H9 (cell line): ENCODE measurements around the gene ZMYND11. TPM values are rescaled to one million over a fixed set of nuclear protein-coding genes. Genes with fewer than 3 reads are reported as not detected.

ENCODE experiments used
- DNase-seq: peaks from one replicate; pipeline ENCODE4 v3.0.0-alpha.2; 2017
- H2AFZ ChIP-seq: one replicate; pipeline ENCODE4 v1.6.1; 2013; ENCODE audit warnings: mild to moderate bottlenecking, low read length, control low read depth, moderate library complexity
- H2AK5ac ChIP-seq: 2 replicates; pipeline ENCODE4 v1.6.1; 2013; ENCODE audit warnings: low read length, control low read depth, mixed read lengths; ENCODE audit not compliant: insufficient read length
- H2BK120ac ChIP-seq: one replicate; pipeline ENCODE4 v1.6.1; 2013; ENCODE audit warnings: low read depth, mild to moderate bottlenecking, low read length, control low read depth, inconsistent platforms; ENCODE audit not compliant: poor library complexity, severe bottlenecking
- H2BK12ac ChIP-seq: 2 replicates; pipeline ENCODE4 v1.6.1; 2013; ENCODE audit warnings: low read length, control low read depth, mixed read lengths, low read depth; ENCODE audit not compliant: insufficient read length
- H2BK15ac ChIP-seq: 2 replicates; pipeline ENCODE4 v1.6.1; 2013; ENCODE audit warnings: low read depth, low read length, control low read depth
- H2BK20ac ChIP-seq: one replicate; pipeline ENCODE4 v1.6.1; 2013; ENCODE audit warnings: low read depth, mild to moderate bottlenecking, low read length, control low read depth, inconsistent platforms; ENCODE audit not compliant: poor library complexity, severe bottlenecking
- H2BK5ac ChIP-seq: 2 replicates; pipeline ENCODE4 v1.6.1; 2013; ENCODE audit warnings: low read length, control low read depth, mixed read lengths; ENCODE audit not compliant: insufficient read length
- H3K14ac ChIP-seq: 2 replicates; pipeline ENCODE4 v1.6.1; 2013; ENCODE audit warnings: low read length, control low read depth; ENCODE audit not compliant: insufficient read depth
- H3K18ac ChIP-seq: 2 replicates; pipeline ENCODE4 v1.6.1; 2013; ENCODE audit warnings: low read depth, mild to moderate bottlenecking, mixed read lengths, low read length, control low read depth; ENCODE audit not compliant: insufficient read length
- H3K23ac ChIP-seq: 2 replicates; pipeline ENCODE4 v1.6.1; 2013; ENCODE audit warnings: low read length, control low read depth, mixed read lengths, low read depth; ENCODE audit not compliant: insufficient read length
- H3K23me2 ChIP-seq: 2 replicates; pipeline ENCODE4 v1.6.1; 2013; ENCODE audit warnings: low read depth, mild to moderate bottlenecking, mixed read lengths, low read length, control low read depth; ENCODE audit not compliant: insufficient read length, poor library complexity, severe bottlenecking
- H3K27ac ChIP-seq: 2 replicates; pipeline ENCODE4 v1.5.1; 2013; ENCODE audit warnings: low read length, control low read depth, mixed read lengths, low read depth; ENCODE audit not compliant: insufficient read length
- H3K27me3 ChIP-seq: 2 replicates; pipeline ENCODE4 v1.6.1; 2013; ENCODE audit warnings: low read length, control low read depth, inconsistent platforms; ENCODE audit not compliant: insufficient read depth
- H3K4ac ChIP-seq: 2 replicates; pipeline ENCODE4 v1.6.1; 2013; ENCODE audit warnings: low read depth, mild to moderate bottlenecking, control low read depth, inconsistent platforms, low read length, moderate library complexity
- H3K4me1 ChIP-seq: 2 replicates; pipeline ENCODE4 v1.6.1; 2013; ENCODE audit warnings: low read length, control low read depth, inconsistent platforms; ENCODE audit not compliant: insufficient read depth
- H3K4me2 ChIP-seq: 2 replicates; pipeline ENCODE4 v1.6.1; 2013; ENCODE audit warnings: low read length, control low read depth, mixed read lengths; ENCODE audit not compliant: insufficient read length, insufficient read depth
- H3K56ac ChIP-seq: 2 replicates; pipeline ENCODE4 v1.6.1; 2013; ENCODE audit warnings: low read depth, mild to moderate bottlenecking, mixed read lengths, low read length, control low read depth; ENCODE audit not compliant: insufficient read length
- H3K79me1 ChIP-seq: 2 replicates; pipeline ENCODE4 v1.6.1; 2013; ENCODE audit warnings: low read depth, mild to moderate bottlenecking, moderate library complexity, low read length, control low read depth, inconsistent platforms; ENCODE audit not compliant: insufficient read depth, poor library complexity, severe bottlenecking
- H3K79me2 ChIP-seq: 2 replicates; pipeline ENCODE4 v1.6.1; 2013; ENCODE audit warnings: low read length, control low read depth, inconsistent platforms; ENCODE audit not compliant: insufficient read depth
- H3K9ac ChIP-seq: 2 replicates; pipeline ENCODE4 v1.6.1; 2013; ENCODE audit warnings: low read length, control low read depth, mixed read lengths; ENCODE audit not compliant: insufficient read length; ENCODE audit errors: extremely low read depth
- H3K9me3 ChIP-seq: one replicate; pipeline ENCODE4 v1.6.1; 2013; ENCODE audit warnings: low read depth, low read length, inconsistent platforms; ENCODE audit not compliant: control insufficient read depth
- H3T11ph ChIP-seq: one replicate; pipeline ENCODE4 v1.6.1; 2013; ENCODE audit warnings: mild to moderate bottlenecking, low read length, control low read depth, inconsistent platforms
- H4K20me1 ChIP-seq: one replicate; pipeline ENCODE4 v1.6.1; 2013; ENCODE audit not compliant: control insufficient read depth, insufficient read length, insufficient read depth
- H4K5ac ChIP-seq: 2 replicates; pipeline ENCODE4 v1.6.1; 2013; ENCODE audit warnings: low read depth, mild to moderate bottlenecking, mixed read lengths, low read length, control low read depth; ENCODE audit not compliant: insufficient read length
- H4K8ac ChIP-seq: replicated peaks from 2 replicates; pipeline ENCODE4 v1.6.1; 2013; ENCODE audit warnings: low read length, control low read depth, mixed read lengths, low read depth; ENCODE audit not compliant: insufficient read length
- H4K91ac ChIP-seq: 2 replicates; pipeline ENCODE4 v1.6.1; 2013; ENCODE audit warnings: low read depth, mild to moderate bottlenecking, moderate library complexity, mixed read lengths, low read length, control low read depth; ENCODE audit not compliant: insufficient read length
- H3K27ac Mint-ChIP-seq, 3 experiments: 2 replicates in 2 of 3; 3 replicates in 1 of 3; pipeline ENCODE4 v1.8.0; 2020 to 2021; ENCODE audit warnings: mixed read lengths in 3 of 3, mild to moderate bottlenecking in 1 of 3, moderate library complexity in 1 of 3
- H3K27me3 Mint-ChIP-seq: 2 replicates; pipeline ENCODE4 v1.8.0; 2021; ENCODE audit warnings: low read depth, mild to moderate bottlenecking, moderate library complexity, mixed read lengths
- H3K36me3 Mint-ChIP-seq, 3 experiments: 2 replicates in 2 of 3; 3 replicates in 1 of 3; pipeline ENCODE4 v1.8.0; 2020 to 2021; ENCODE audit warnings: low read depth in 3 of 3, mixed read lengths in 3 of 3; ENCODE audit not compliant: insufficient read depth in 1 of 3
- H3K4me1 Mint-ChIP-seq, 2 experiments: 2 replicates each; pipeline ENCODE4 v1.8.0; 2020; ENCODE audit warnings: mixed read lengths in 2 of 2
- H3K4me3 Mint-ChIP-seq, 2 experiments: 2 replicates in 1 of 2; 3 replicates in 1 of 2; pipeline ENCODE4 v1.8.0; 2020 to 2021; ENCODE audit warnings: mild to moderate bottlenecking in 2 of 2, mixed read lengths in 2 of 2, moderate library complexity in 1 of 2
- H3K9me3 Mint-ChIP-seq, 2 experiments: 2 replicates in 1 of 2; 3 replicates in 1 of 2; pipeline ENCODE4 v1.8.0; 2020; ENCODE audit warnings: mild to moderate bottlenecking in 2 of 2, mixed read lengths in 2 of 2, moderate library complexity in 1 of 2
- CTCF ChIP-seq: fragments of 200-600 bp; sonication (generic); conservative IDR thresholded peaks from 3 replicates; pipeline ENCODE4 v1.8.0; 2021; ENCODE audit warnings: antibody characterized with exemption, mild to moderate bottlenecking
- WGBS: extraction: QIAGEN DNeasy Blood & Tissue Kit; methylation state at CpG from one replicate; pipeline ENCODE4 v1.1.7; 2013; ENCODE audit warnings: missing lambda C conversion rate, low lambda C conversion rate, mixed read lengths; ENCODE audit not compliant: insufficient read length; ENCODE audit errors: extremely low coverage; 5-methylcytosine and 5-hydroxymethylcytosine counted together
- total RNA-seq: library from RNA; stranded (reverse); gene quantifications from 2 replicates; pipeline ENCODE4 v1.2.1, GENCODE V29; 2021

Gene ZMYND11
- total RNA-seq, 1 experiment from 2014 or later, result 33.7 TPM

DNA sequence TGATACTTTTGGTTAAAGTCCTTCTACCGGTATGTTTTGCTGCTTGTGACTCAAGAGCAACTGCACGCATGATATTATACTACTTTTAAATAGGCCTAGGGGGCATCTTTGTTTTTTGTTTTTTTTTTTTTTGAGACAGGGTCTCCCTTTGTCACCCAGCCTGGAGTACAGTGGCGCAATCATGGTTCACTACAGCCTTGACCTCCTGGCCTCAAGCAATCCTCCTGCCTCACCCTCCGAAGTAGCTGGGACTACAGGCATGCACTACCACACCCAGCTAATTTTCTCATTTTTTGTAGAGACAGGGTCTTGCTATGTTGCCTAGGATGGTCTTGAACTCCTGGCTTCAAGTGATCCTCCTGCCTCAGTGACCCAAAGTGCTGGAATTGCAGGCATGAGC lies 80.2 kb downstream of the ZMYND11 start:
- no peak overlapping the region for H3K4me3 Mint-ChIP-seq
- no peak for TF ChIP-seq CTCF
- no peaks in the 10 kb centered on the region for H3K9me3 Mint-ChIP-seq

More for the DNA sequence above, 80.2 kb downstream of the ZMYND11 start:
- Mint-ChIP-seq H3K36me3 (peaks cover 0 to 3% (median 2%) of the 10 kb centered on the region in 3 experiments; a peak in 2 of 7 replicates), H3K27me3 (no peaks in the 10 kb centered on the region), H3K4me1 (no peaks in the 10 kb centered on the region), H3K27ac (no peak overlapping the region; a peak in 1 of 7 replicates)
- no peak overlapping the region for H3K18ac ChIP-seq
- H2BK5ac ChIP-seq, result no peak overlapping the region
- no CpG with 5 or more reads among the region's 4 CpGs for WGBS
- H4K91ac ChIP-seq, result no peak overlapping the region
- no peak for DNase-seq
- no peaks in the 10 kb centered on the region for H3K27me3 ChIP-seq
- H4K8ac ChIP-seq, result no peak overlapping the region
- no peaks in the 10 kb centered on the region for H3K23me2 ChIP-seq
- no peaks in the 10 kb centered on the region for H4K20me1 ChIP-seq
- no peak overlapping the region for H3K14ac ChIP-seq
- H2BK120ac ChIP-seq, result no peak overlapping the region
- no peak overlapping the region for H3K23ac ChIP-seq
- H3K9ac ChIP-seq, result no peak overlapping the region
- no peaks in the 10 kb centered on the region for H3K9me3 ChIP-seq
- no peak overlapping the region for H3K27ac ChIP-seq
- H3K4me1 ChIP-seq, result no peaks in the 10 kb centered on the region
- H3K79me2 ChIP-seq, result no peaks in the 10 kb centered on the region
- no peak overlapping the region for H2AK5ac ChIP-seq
- no peak overlapping the region for H3K56ac ChIP-seq
- no peak overlapping the region for H3K4ac ChIP-seq
- H3K79me1 ChIP-seq, result no peaks in the 10 kb centered on the region
- no peak overlapping the region for H2AFZ ChIP-seq
- no peak overlapping the region for H3T11ph ChIP-seq
- no peak overlapping the region for H2BK20ac ChIP-seq
- H2BK15ac ChIP-seq, result no peak overlapping the region
- H4K5ac ChIP-seq, result no peak overlapping the region
- H3K4me2 ChIP-seq, result no peak overlapping the region
- H2BK12ac ChIP-seq, result no peak overlapping the region
